HG03432 (cell line): ENCODE data around the gene OXCT1.
"Not testable (repeated sequence)": the region's sequence is repeated elsewhere in the genome, so short reads cannot be mapped to it uniquely, and the experiment has no call there.

ENCODE experiments used
- ATAC-seq: cut with Tn5 transposase; IDR thresholded peaks from one replicate; pipeline ENCODE4 v1.9.1; 2021; ENCODE audit warnings: mild to moderate bottlenecking, moderate library complexity; ENCODE audit not compliant: unreplicated experiment

Gene OXCT1

GRCh38 chr5:41831155-41831554 is 39.1 kb downstream of the OXCT1 start:
- peak; percentile 69 for ATAC-seq

DNA sequence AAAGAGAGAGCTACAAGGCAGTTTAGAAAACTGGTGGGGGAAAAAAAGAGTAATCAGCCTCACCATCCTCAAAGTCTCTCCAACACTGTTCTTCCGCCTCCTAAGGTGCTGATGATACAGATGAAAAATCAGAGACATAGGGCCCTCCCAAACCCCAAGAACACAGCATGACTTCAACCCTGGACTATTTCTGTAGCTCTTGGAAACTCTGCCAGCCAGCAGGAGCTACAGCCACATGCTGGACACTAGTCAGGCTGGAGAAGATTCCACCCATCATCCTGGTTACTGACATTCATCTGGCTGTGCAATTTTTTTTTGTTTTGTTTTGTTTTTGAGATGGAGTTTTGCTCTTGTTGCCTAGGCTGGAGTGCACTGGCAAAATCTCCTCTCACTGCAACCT is 42.4 kb downstream of the OXCT1 start:
- no peak for ATAC-seq

- ATAC-seq, result no peak
Measured at GRCh38 chr5:41822036-41822435, 48.2 kb downstream of the OXCT1 start.

DNA sequence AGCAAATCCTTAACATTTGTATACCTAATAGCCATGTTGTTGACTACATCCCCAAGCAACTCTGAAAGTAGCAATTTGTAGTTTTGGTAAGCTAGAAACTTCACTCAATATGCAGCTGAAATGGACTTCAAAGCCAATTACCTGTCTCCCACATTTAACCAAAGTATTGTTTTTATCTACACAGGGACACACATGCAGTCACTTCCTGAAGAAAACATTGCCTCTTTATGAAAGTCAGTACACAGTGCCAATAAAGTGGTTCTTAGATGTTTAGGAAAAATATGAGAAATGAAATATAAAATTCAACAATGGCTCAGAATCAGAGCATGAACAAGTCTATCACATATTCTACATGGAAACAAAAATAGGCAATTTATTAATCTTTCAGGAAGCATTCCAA is 49.2 kb downstream of the OXCT1 start:
- ATAC-seq, result no peak

- ATAC-seq, result no peak
Measured at GRCh38 chr5:41820150-41820549, 50.1 kb downstream of the OXCT1 start.

GRCh38 chr5:41817625-41818301 is 52.5 kb downstream of the OXCT1 start:
- no peak for ATAC-seq

DNA sequence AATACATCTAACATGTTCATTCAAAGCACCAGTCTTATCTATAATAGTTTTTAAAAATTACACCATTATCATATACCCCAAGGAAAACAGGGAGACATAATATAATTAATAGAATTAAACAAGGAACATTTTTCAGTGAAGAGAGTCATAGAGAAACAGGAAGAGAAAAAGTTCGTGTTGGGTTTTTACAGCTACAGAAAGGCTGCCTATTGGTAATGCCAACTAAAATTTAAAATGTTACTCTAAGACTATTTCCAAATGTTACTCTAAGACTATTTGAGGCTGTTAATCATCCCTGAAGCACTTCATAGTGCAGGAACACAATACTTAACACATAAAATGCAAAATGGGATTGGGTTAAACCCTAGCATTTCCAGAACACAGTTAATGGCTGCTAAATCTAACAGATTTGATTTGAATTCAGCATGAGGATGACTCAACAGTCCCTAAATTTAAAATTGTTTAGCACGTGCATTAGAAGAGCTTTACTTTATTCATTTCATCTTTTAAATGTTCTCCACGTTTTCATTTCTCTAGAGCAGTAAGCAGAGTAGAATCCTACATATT is 54.5 kb downstream of the OXCT1 start:
- ATAC-seq, result peak; percentile 58

DNA sequence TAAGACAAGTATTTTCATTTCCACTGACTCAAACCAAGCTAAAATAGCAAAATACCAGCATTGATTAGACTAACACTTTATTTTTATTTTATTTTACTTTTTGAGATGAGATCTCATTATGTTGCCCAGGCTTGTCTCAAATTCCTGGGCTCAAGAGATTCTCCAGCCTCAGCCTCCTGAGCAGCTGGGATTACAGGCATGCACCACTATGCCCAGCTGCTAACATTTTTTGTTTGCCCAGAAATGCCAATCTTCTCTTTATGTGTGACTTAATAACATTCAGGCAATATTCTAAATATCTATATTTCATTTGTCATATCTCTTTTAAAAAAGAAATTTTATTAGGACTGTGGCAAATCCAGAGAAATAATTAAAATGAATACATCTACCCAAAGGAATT is 55.0 kb downstream of the OXCT1 start:
- ATAC-seq, result no peak

DNA sequence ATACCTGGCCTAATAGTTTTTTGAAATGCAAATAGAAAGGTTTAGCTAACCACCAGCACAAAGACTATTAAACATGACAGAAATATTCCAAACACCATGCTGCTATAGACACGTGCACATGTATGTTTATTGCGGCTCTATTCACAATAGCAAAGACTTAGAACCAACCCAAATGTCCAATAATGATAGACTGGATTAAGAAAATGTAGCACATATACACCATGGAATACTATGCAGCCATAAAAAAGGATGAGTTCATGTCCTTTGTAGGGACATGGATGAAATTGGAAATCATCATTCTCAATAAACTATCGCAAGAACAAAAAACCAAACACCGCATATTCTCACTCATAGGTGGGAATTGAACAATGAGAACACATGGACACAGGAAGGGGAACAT is 55.9 kb downstream of the OXCT1 start:
- ATAC-seq, result not testable (repeated sequence)

DNA sequence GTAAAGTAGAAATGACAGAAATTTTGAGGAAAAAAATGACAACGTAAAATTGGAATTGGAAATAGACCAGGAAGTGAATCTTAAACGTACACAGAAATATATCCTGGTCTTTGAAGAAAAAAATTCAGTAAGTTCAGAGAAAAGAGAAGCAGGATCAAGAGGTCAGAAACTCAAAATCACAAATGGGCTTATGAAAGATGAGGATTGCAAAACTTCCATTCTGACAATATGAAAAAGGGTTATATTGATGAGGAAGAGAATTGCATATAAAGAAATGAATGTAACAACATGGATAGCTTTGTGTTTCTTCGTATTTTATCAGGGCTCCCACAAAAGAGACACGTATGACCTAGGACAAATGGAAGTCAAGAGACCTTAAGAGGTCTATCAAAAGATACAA is 58.1 kb downstream of the OXCT1 start:
- ATAC-seq, result no peak

GRCh38 chr5:41809128-41809527 is 61.1 kb downstream of the OXCT1 start:
- peak; percentile 61 for ATAC-seq

DNA sequence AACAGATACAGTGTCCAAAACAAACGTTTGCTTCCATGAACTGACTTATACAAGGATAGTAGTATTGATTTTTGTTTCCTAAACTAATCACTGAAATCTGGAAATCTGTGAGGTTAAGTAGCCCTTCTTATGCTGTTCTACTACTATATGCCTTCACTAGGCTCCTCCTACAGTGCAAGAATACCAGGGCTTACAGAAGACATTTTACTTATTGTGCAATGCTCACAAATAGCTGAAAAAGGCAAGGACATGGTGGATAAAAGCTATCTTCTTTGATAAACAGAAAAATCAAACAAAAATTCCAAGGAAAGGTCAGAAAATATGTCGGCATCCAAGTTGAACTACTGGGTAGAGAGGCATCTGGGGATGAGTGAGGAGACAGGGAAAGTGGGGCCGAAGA is 61.9 kb downstream of the OXCT1 start:
- ATAC-seq, result no peak

DNA sequence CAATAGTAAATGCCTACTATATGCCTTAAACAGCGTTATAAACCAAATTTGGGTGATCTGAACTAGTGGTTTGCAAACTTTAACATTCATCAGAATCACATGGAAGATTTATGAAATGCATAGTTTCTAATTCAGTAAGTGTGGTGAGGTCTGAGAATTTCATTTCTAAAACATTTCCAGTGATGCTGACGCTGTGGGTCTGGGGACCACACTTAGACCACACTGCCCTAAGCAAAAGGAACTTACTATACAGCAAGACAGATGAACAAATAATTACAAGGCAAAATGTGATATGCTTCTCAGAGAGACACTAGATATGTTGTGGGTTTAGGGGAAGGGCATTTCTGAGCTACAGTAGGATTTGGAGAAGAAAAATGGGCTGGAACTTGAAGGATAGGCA is 72.6 kb downstream of the OXCT1 start:
- ATAC-seq, result no peak

DNA sequence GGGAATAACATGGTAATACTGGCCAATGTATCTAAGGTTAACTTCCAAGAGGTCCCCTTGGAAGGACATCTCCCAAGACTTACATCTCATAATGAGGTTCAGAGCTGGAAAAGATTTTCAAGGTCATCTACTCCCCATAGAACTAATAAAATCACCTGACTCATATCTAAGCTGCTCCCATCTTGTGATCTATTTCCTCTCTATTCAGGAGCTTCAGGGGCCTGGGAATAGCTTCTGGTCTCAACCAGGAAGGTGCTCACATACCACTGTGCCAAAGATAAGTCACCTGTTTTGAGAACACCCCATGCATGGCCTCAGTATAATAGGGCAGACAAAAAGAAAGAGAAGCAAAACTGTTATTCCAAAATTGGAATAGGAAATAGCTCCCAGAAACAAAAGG is 74.2 kb downstream of the OXCT1 start:
- no peak for ATAC-seq

GRCh38 chr5:41795125-41795524 is 75.1 kb downstream of the OXCT1 start:
- ATAC-seq, result no peak

- ATAC-seq, result no peak
Measured at GRCh38 chr5:41794471-41794870, 75.8 kb downstream of the OXCT1 start.

DNA sequence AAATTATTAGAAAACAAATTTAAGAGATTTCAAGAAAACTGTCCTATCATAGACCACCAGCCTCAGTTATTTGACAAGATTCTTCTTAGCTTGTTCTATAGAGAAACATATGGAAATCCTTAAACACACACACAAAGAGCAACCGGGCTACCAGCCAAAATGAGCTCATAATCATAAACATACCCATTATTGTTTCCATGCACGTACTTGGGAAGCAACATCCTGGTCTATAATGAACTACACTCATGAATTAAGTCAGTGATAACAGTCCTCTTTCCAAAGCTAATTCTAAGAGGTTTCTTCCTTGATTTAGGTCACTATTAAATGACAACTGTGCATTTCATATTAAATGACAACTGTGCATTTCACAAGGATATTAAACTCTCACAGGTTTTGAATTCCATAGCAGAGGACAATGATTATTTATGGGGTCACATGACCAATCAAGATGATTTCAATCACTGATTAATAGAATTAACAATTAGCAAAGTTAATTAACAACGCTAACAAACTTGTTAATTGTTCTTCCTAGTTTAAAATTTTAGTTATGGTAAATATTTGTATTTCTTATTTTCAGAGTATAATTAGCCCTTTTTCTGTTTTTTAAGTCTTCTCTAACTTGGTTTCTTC is 77.0 kb downstream of the OXCT1 start:
- no peak for ATAC-seq

DNA sequence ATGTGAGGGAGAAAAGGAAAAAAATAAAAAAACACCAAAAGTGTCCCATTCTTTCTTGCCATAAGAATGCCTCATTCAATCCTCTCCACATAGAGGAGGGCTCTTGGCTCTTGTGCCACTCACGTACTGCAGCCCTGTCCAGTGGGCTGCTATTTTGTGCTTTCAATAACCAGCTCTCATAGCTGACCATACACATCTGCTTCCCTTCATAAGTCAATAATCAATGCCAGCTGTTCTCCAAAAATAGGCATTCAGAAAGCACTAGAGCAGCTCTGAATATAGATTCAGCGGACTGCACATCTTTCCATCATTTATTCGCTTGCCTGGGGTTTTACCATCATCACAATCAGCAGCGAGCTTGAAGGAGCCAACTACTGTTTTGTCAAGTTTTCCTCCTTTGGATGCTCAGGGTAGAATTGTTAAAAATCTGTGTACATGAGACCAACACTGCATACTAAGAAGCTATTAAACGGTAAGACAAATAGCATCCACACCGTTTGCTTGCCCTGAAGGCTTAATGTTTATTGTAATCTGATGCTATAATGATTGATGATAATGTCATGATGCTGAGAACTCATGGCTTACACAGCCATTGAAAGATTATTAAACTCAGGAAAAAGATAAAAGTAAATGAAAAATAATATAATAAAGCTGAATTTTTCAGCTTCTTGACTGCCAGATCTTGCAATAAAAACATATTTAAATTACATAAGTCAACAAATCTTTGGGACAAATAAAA is 80.0 kb downstream of the OXCT1 start:
- no peak for ATAC-seq

DNA sequence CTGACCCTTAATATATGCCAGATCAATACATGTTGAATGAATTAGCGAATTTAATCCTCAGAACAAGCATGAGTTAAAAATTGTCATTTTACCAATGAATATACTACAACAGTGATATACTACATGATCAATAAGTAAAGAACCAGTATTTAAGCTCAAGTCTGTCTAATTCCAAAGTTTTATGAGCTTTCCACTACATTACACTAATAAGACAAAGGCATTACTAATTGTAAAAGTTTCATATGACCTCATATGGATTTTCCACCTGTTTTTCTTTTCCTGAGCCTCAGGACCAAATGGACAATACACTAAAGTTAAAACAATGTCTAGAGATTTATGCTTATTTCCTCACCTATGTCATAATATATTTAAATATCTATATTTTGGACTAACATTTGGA is 80.8 kb downstream of the OXCT1 start:
- ATAC-seq, result no peak

DNA sequence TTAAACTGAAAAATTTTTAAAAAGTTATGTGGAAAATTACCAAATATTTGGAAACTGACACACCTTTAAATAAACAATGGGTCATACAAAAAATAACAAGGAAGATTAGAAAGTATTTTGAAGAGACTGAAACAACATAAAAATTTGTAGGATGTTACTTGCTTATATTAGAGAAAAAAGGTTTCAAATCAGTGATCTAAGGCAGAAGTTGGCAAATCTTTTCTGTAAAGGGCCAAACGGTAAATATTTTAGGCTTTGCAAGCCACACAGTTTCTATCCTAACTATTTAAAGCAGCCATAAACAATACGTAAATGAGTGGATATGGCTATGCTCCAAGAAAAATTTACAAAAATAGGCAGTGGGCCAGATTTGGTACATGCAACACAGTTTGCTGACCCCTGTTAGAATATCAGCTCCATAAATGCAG is 81.3 kb downstream of the OXCT1 start:
- no peak for ATAC-seq

- ATAC-seq, result peak; percentile 55
Measured at GRCh38 chr5:41787265-41787664, 83.0 kb downstream of the OXCT1 start.

DNA sequence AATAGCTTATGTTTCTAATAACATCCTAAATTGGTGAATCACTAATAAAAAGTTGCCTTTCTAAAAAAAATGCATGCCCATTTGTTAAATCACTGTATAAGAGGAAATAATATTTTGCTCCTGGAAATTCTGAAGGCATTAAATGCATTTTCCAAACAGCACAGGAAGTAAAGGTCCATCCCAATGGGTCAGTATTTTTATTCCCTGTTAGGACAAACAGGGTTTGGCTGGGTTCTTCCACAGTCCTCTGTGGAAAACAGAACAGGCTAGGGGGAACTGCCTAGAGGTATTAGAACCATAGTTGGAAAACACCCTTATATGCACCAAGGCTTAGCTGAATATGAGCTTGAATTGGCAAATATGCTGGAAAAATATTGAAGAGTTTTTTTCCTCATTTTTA is 85.2 kb downstream of the OXCT1 start:
- ATAC-seq, result no peak
